ENCODE measurements around the gene ASCL4. TPM values are rescaled to one million over a fixed set of nuclear protein-coding genes. Genes with fewer than 3 reads are reported as not detected.

Gene ASCL4
- total RNA-seq, 1 donor from 2014 or later, result not detected

- Mint-ChIP-seq H3K27ac (peak within 1 kb of the TSS; percentile 57), H3K27me3 (ENCODE audit: insufficient read depth, low read depth) (peaks cover 5% of the 10 kb centered on the region), H3K4me3 (peak within 1 kb of the TSS; percentile 95), H3K36me3 (peaks cover 7% of the 10 kb centered on the region), H3K9me3 (no peaks in the 10 kb centered on the region), H3K4me1 (peaks cover 26% of the 10 kb centered on the region)
- Histone ChIP-seq H3K36me3 (no peaks in the 10 kb centered on the region), H3K4me2 (peak within 1 kb of the TSS; percentile 96), H3K4me1 (peaks cover 11% of the 10 kb centered on the region), H3K79me2 (ENCODE audit: low read depth) (peaks cover 41% of the 10 kb centered on the region), H2AFZ (replicated peaks) (peak within 1 kb of the TSS; percentile 100), H3K4me3 (peak within 1 kb of the TSS; percentile 82), H4K20me1 (ENCODE audit: low read depth) (peaks cover 20% of the 10 kb centered on the region), H3K27ac (no peak within 1 kb of the TSS), H3F3A (ENCODE audit: low read depth) (no peaks in the 10 kb centered on the region), H3K27me3 (peaks cover 23% of the 10 kb centered on the region), H3K9me3 (ENCODE audit: low read depth) (no peaks in the 10 kb centered on the region), H3K9ac (peak within 1 kb of the TSS; percentile 72)
- TF ChIP-seq CTCF (IDR thresholded peaks at IDR 0.05) (peak; percentile 60), EZH2phosphoT487 (IDR thresholded peaks at IDR 0.05) (no peak)
- peak; percentile 99 for DNase-seq (ENCODE audit: low spot score)
Measured at GRCh38 chr12:107760809-107761501, 13.5 kb upstream of the ASCL4 start, which contains the start of gene PRDM4. Gene PRDM4, minus strand, starts transcription at chr12:107761137. Its CDS starts 622 bp downstream, at chr12:107760515.

DNA sequence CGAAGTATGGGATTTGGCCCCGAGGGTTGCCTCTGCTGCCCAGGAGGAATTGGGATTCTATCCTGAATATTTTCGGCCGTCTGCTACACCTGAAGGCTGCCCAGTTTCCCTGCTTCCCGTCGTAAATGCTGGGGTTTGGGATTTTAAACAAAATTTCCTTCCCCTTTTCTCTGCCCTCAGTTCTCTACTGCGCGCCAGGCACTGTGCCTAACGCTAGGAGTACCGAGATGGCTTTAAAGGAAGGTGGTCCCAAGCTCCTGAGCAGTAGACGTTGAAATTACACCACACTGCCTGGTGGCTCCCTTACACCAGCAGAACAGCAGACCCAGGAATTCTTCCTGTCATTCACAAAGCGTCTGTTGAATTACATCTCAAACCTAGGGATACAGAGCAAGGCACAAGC, 13.0 kb upstream of the ASCL4 start:
- peak overlapping the region; percentile 92 for H3K4me3 Mint-ChIP-seq
- H3K27ac Mint-ChIP-seq, result peak overlapping the region; percentile 57
- H3K27me3 Mint-ChIP-seq (ENCODE audit: insufficient read depth, low read depth), result peaks cover 5% of the 10 kb centered on the region
- no peaks in the 10 kb centered on the region for H3K36me3 ChIP-seq
- no peaks in the 10 kb centered on the region for H3K9me3 ChIP-seq (ENCODE audit: low read depth)
- peak overlapping the region; percentile 100 for H2AFZ ChIP-seq (replicated peaks)
- no peak overlapping the region for H3K27ac ChIP-seq
- H3K4me1 ChIP-seq, result peaks cover 11% of the 10 kb centered on the region
- no peaks in the 10 kb centered on the region for H3K9me3 Mint-ChIP-seq
- no peaks in the 10 kb centered on the region for H3F3A ChIP-seq (ENCODE audit: low read depth)
- H4K20me1 ChIP-seq (ENCODE audit: low read depth), result peaks cover 20% of the 10 kb centered on the region
- peaks cover 25% of the 10 kb centered on the region for H3K27me3 ChIP-seq
- TF ChIP-seq EZH2 (IDR thresholded peaks at IDR 0.05) (no peak), CTCF (IDR thresholded peaks at IDR 0.05) (no peak), EZH2phosphoT487 (IDR thresholded peaks at IDR 0.05) (no peak)
- peak overlapping the region; percentile 82 for H3K4me3 ChIP-seq
- H3K4me1 Mint-ChIP-seq, result peaks cover 26% of the 10 kb centered on the region
- peak; percentile 49 for DNase-seq (ENCODE audit: low spot score)
- H3K9ac ChIP-seq, result peak overlapping the region; percentile 39
- peaks cover 41% of the 10 kb centered on the region for H3K79me2 ChIP-seq (ENCODE audit: low read depth)
- peak overlapping the region; percentile 96 for H3K4me2 ChIP-seq
- peaks cover 5% of the 10 kb centered on the region for H3K36me3 Mint-ChIP-seq

GRCh38 chr12:107762874-107763273, 11.6 kb upstream of the ASCL4 start:
- H3K4me3 ChIP-seq, result no peak overlapping the region
- Mint-ChIP-seq H3K27me3 (ENCODE audit: insufficient read depth, low read depth) (peaks cover 8% of the 10 kb centered on the region), H3K4me3 (no peak overlapping the region), H3K4me1 (peaks cover 26% of the 10 kb centered on the region), H3K27ac (no peak overlapping the region), H3K36me3 (no peaks in the 10 kb centered on the region), H3K9me3 (no peaks in the 10 kb centered on the region)
- peaks cover 25% of the 10 kb centered on the region for H3K27me3 ChIP-seq
- DNase-seq (ENCODE audit: low spot score), result no peak
- TF ChIP-seq CTCF (IDR thresholded peaks at IDR 0.05) (no peak), EZH2phosphoT487 (IDR thresholded peaks at IDR 0.05) (no peak), EZH2 (IDR thresholded peaks at IDR 0.05) (no peak)
- H3F3A ChIP-seq (ENCODE audit: low read depth), result no peaks in the 10 kb centered on the region
- H3K9me3 ChIP-seq (ENCODE audit: low read depth), result no peaks in the 10 kb centered on the region
- H3K9ac ChIP-seq, result no peak overlapping the region
- H4K20me1 ChIP-seq (ENCODE audit: low read depth), result peaks cover 17% of the 10 kb centered on the region
- no peak overlapping the region for H3K4me2 ChIP-seq
- H3K27ac ChIP-seq, result no peak overlapping the region
- no peaks in the 10 kb centered on the region for H3K36me3 ChIP-seq
- H2AFZ ChIP-seq (replicated peaks), result no peak overlapping the region
- peaks cover 11% of the 10 kb centered on the region for H3K4me1 ChIP-seq
- H3K79me2 ChIP-seq (ENCODE audit: low read depth), result peaks cover 28% of the 10 kb centered on the region
